ENCODE data around the gene LIN37. TPM values are rescaled to one million over a fixed set of nuclear protein-coding genes. Genes with fewer than 3 reads are reported as not detected.

Gene LIN37
- total and polyA plus RNA-seq, 2 of the 13 experiments (the other 11 are each of a cell fraction or from before 2014, with no cell fraction given) = 6.3 to 8.7 TPM

GRCh38 chr19:35740423-35741202 is 7.8 kb upstream of the LIN37 start (continued):
- TF ChIP-seq POGZ (CRISPR knock-in tag; IDR thresholded peaks at IDR 0.05) (peak; percentile 72; the same call in 1 of the 2 replicates), MXD3 (CRISPR knock-in tag; IDR thresholded peaks at IDR 0.05) (peak; percentile 60), E2F1 (CRISPR knock-in tag; IDR thresholded peaks at IDR 0.05) (peak; percentile 60; the same call in 1 of the 2 replicates), ZNF772 (CRISPR knock-in tag; IDR thresholded peaks at IDR 0.05) (no peak; the same call in 1 of the 2 replicates), ZNF280D (CRISPR knock-in tag; IDR thresholded peaks at IDR 0.05) (no peak), CENPX (CRISPR knock-in tag; IDR thresholded peaks at IDR 0.05) (no peak), FOXM1 (CRISPR knock-in tag; IDR thresholded peaks at IDR 0.05) (no peak), ZBTB44 (CRISPR knock-in tag; IDR thresholded peaks at IDR 0.05) (0 out of 2 replicates have a peak, but pooled peaks have one; percentile 47), ZFX (CRISPR knock-in tag; IDR thresholded peaks at IDR 0.05; ENCODE audit: low read depth) (peak; percentile 86), ZNF605 (CRISPR knock-in tag; IDR thresholded peaks at IDR 0.05) (peak; percentile 79), ZNF232 (CRISPR knock-in tag; IDR thresholded peaks at IDR 0.05; ENCODE audit: borderline replicate concordance) (no peak), REPIN1 (CRISPR knock-in tag; IDR thresholded peaks at IDR 0.05; ENCODE audit: borderline replicate concordance, low read depth) (peak; percentile 15; the same call in 1 of the 2 replicates), ZNF569 (CRISPR knock-in tag; IDR thresholded peaks at IDR 0.05; ENCODE audit: borderline replicate concordance) (no peak), TARDBP (CRISPR knock-in tag; IDR thresholded peaks at IDR 0.05) (0 out of 2 replicates have a peak, but pooled peaks have one; percentile 41), CBX1 (IDR thresholded peaks at IDR 0.05; ENCODE audit: low read depth) (no peak), GTF3A (CRISPR knock-in tag; conservative IDR thresholded peaks at IDR 0.05) (no peak), HOXA9 (CRISPR knock-in tag; IDR thresholded peaks at IDR 0.05; ENCODE audit: borderline replicate concordance) (peak; percentile 57; the same call in 1 of the 2 replicates), ZSCAN12 (CRISPR knock-in tag; IDR thresholded peaks at IDR 0.05) (no peak), ZNF224 (CRISPR knock-in tag; IDR thresholded peaks at IDR 0.05) (peak; percentile 86; the same call in 1 of the 2 replicates), GATA4 (IDR thresholded peaks at IDR 0.05; ENCODE audit: borderline replicate concordance, low read depth) (peak; percentile 41; the same call in 1 of the 2 replicates), ZNF230 (CRISPR knock-in tag; IDR thresholded peaks at IDR 0.05) (peak; percentile 60; the same call in 1 of the 2 replicates), FOSL2 (CRISPR knock-in tag; IDR thresholded peaks at IDR 0.05) (peak; percentile 36), ZNF333 (CRISPR knock-in tag; IDR thresholded peaks at IDR 0.05; ENCODE audit: borderline replicate concordance) (no peak), SP5 (CRISPR knock-in tag; IDR thresholded peaks at IDR 0.05; ENCODE audit: borderline replicate concordance, low read depth) (0 out of 2 replicates have a peak, but pooled peaks have one; percentile 14)
